HepG2 (cell line): ENCODE data around the gene U2AF1L4. TPM values are rescaled to one million over a fixed set of nuclear protein-coding genes. Genes with fewer than 3 reads are reported as not detected.

ENCODE experiments used
- ATAC-seq: fragments of 200-7000 bp; cut with Tn5 transposase; 3 replicates; pipeline ENCODE4 v1.9.1; 2020; ENCODE audit warnings: mild to moderate bottlenecking, moderate library complexity
- BruUV-seq: library from RNA; stranded (reverse); fragments of 400-500 nt; replicated peaks from 2 replicates; lab custom pipeline; 2021; lab: Mats Ljungman, UMichigan
- CTCF ChIA-PET: fragments of 300-600 bp; formaldehyde crosslinking; extraction: SDS; loops from one replicate; lab custom pipeline; 2021; ENCODE audit warnings: low total read pairs, inconsistent platforms, low intra/inter-chr PET ratio; lab: Yijun Ruan, JAX
- POLR2A ChIA-PET: fragments of 350-600 bp; sonication (Branson Sonifier 250); formaldehyde crosslinking; loops from one replicate; lab custom pipeline; 2020; ENCODE audit warnings: antibody characterized with exemption, inconsistent platforms; lab: Yijun Ruan, JAX
- DNase-seq: peaks from one replicate; pipeline ENCODE4 v3.0.0-alpha.2; 2015; ENCODE audit warnings: low spot score
- FAIRE-seq: peaks from 3 replicates; lab custom pipeline; 2011; peaks lifted over from hg19 to GRCh38; lab: Jason Lieb, UNC
- H2AFZ ChIP-seq: one replicate; pipeline ENCODE4 v1.6.1; 2011; ENCODE audit warnings: low read length, inconsistent platforms
- H3K27ac ChIP-seq: fragments of 300-600 bp; 3 replicates; pipeline ENCODE4 v1.8.0; 2011; ENCODE audit warnings: mixed run types, mild to moderate bottlenecking, mixed read lengths, low read length, inconsistent platforms; ENCODE audit not compliant: insufficient read depth; ENCODE audit errors: extremely low read length
- H3K27me3 ChIP-seq, 2 experiments: fragments of 200-600 bp in 1 of 2; 2 replicates in 1 of 2; 3 replicates in 1 of 2; pipeline versions ENCODE4 v1.6.0 to v1.8.0; 2011; ENCODE audit warnings: low read length in 2 of 2, mild to moderate bottlenecking in 2 of 2, moderate library complexity in 2 of 2, inconsistent platforms in 1 of 2; ENCODE audit not compliant: insufficient read depth in 2 of 2, control insufficient read depth in 1 of 2
- H3K36me3 ChIP-seq, 2 experiments: fragments of 200-600 bp in 1 of 2; replicated peaks in 1 of 2; 2 replicates in 1 of 2; 3 replicates in 1 of 2; pipeline versions ENCODE4 v1.5.1 to v1.8.0; 2011; ENCODE audit warnings: low read length in 2 of 2, inconsistent platforms in 1 of 2; ENCODE audit not compliant: insufficient read depth in 2 of 2, control insufficient read depth in 1 of 2
- H3K4me1 ChIP-seq: 2 replicates; pipeline ENCODE4 v1.5.1; 2012; ENCODE audit warnings: low read length, inconsistent platforms; ENCODE audit not compliant: insufficient read depth
- H3K4me2 ChIP-seq: 2 replicates; pipeline ENCODE4 v1.6.0; 2011; ENCODE audit warnings: low read depth, low read length, inconsistent platforms
- H3K4me3 ChIP-seq, 3 experiments: fragments of 200-600 bp in 1 of 3; sonication (generic), shearing (Covaris generic) in 1 of 3; replicated peaks in 1 of 3; 2 replicates each; pipeline ENCODE4 v1.5.1; 2011 to 2016; ENCODE audit warnings: low read length in 3 of 3, inconsistent platforms in 2 of 3, low read depth in 2 of 3, mild to moderate bottlenecking in 2 of 3, control low read depth in 1 of 3, mixed read lengths in 1 of 3; ENCODE audit not compliant: insufficient read depth in 1 of 3
- H3K79me2 ChIP-seq: one replicate; pipeline ENCODE4 v1.6.1; 2011; ENCODE audit warnings: low read length, inconsistent platforms; ENCODE audit not compliant: insufficient read depth
- H3K9ac ChIP-seq: 2 replicates; pipeline ENCODE4 v1.6.0; 2011; ENCODE audit warnings: mild to moderate bottlenecking, low read depth, low read length, inconsistent platforms; ENCODE audit not compliant: insufficient read depth
- H3K9me3 ChIP-seq: 2 replicates; pipeline ENCODE4 v1.5.1; 2012; ENCODE audit warnings: mild to moderate bottlenecking, low read length
- H4K20me1 ChIP-seq: 2 replicates; pipeline ENCODE4 v1.6.0; 2011; ENCODE audit warnings: inconsistent platforms, mild to moderate bottlenecking, low read length, moderate library complexity; ENCODE audit not compliant: insufficient read depth
- CBFB ChIP-seq: sonication (generic); formaldehyde crosslinking; IDR thresholded peaks from 2 replicates; pipeline ENCODE4 v1.4.0; 2020; ENCODE audit warnings: missing genetic modification reagents
- ETV6 ChIP-seq: sonication (generic); formaldehyde crosslinking; conservative IDR thresholded peaks from 2 replicates; pipeline ENCODE4 v1.4.0; 2020; ENCODE audit warnings: missing genetic modification reagents
- MTF1 ChIP-seq: sonication (generic); formaldehyde crosslinking; IDR thresholded peaks from 2 replicates; pipeline ENCODE4 v1.5.0; 2020; ENCODE audit warnings: missing genetic modification reagents
- NFYC ChIP-seq: IDR thresholded peaks from 2 replicates; pipeline ENCODE4 v1.6.1; 2016; ENCODE audit warnings: missing genetic modification reagents, missing compliant biosample characterization
- SNAPC2 ChIP-seq: sonication (generic); formaldehyde crosslinking; IDR thresholded peaks from 2 replicates; pipeline ENCODE4 v1.8.1; 2022; ENCODE audit warnings: mild to moderate bottlenecking, missing genetic modification reagents
- THYN1 ChIP-seq: sonication (generic); formaldehyde crosslinking; IDR thresholded peaks from 2 replicates; pipeline ENCODE4 v1.8.1; 2023; ENCODE audit warnings: low read depth, mild to moderate bottlenecking, moderate library complexity, missing genetic modification reagents, borderline replicate concordance
- ZNF335 ChIP-seq: sonication (generic); formaldehyde crosslinking; IDR thresholded peaks from 2 replicates; pipeline ENCODE4 v1.4.0; 2020; ENCODE audit warnings: missing genetic modification reagents
- ZNF367 ChIP-seq: sonication (generic); formaldehyde crosslinking; IDR thresholded peaks from 2 replicates; pipeline ENCODE4 v1.4.0; 2020; ENCODE audit warnings: missing genetic modification reagents, borderline replicate concordance
- ZNF546 ChIP-seq: sonication (generic); formaldehyde crosslinking; conservative IDR thresholded peaks from 2 replicates; pipeline ENCODE4 v1.8.1; 2023; ENCODE audit warnings: mild to moderate bottlenecking, missing genetic modification reagents
- ZNF781 ChIP-seq: sonication (generic); formaldehyde crosslinking; IDR thresholded peaks from 2 replicates; pipeline ENCODE4 v1.5.1; 2020; ENCODE audit warnings: borderline replicate concordance, mild to moderate bottlenecking, missing genetic modification reagents; ENCODE audit errors: not compliant biosample characterization
- ZNF878 ChIP-seq: sonication (generic); formaldehyde crosslinking; IDR thresholded peaks from 2 replicates; pipeline ENCODE4 v1.8.1; 2023; ENCODE audit warnings: mild to moderate bottlenecking, missing genetic modification reagents, moderate library complexity
- ZNF879 ChIP-seq: sonication (generic); formaldehyde crosslinking; IDR thresholded peaks from 2 replicates; pipeline ENCODE4 v1.8.1; 2023; ENCODE audit warnings: missing genetic modification reagents
- WGBS: methylation state at CpG from one replicate; pipeline ENCODE4 v1.1.6; 2017; ENCODE audit warnings: low lambda C conversion rate; 5-methylcytosine and 5-hydroxymethylcytosine counted together
- in situ Hi-C: cut with HindIII; loops from 2 replicates; pipeline ENCODE4 v1.10.0; 2017; ENCODE audit warnings: low pct_unique_long_range_greater_than_20kb; ENCODE audit not compliant: extremely low pct_ligation_motif_present
- intact Hi-C: fragments of 100-400 bp; cut with micrococcal nuclease; formaldehyde crosslinking; loops from one replicate; pipeline ENCODE4 v1.10.0; 2022; ENCODE audit not compliant: unreplicated experiment
- polyA plus RNA-seq, 8 experiments: library from polyadenylated mRNA; depleted of rRNA in 3 of 8; stranded (reverse) in 7 of 8; unstranded in 1 of 8; fragments of >200 nt; fragmentation: Illumina TruSeq in 4 of 8; extraction: Trizol in 4 of 8; gene quantifications; 2 replicates each; pipeline versions ENCODE4 v1.2.1 to v1.2.3, GENCODE V29; 2011 to 2016; ENCODE audit warnings: low read depth in 4 of 8, missing spikeins in 1 of 8, mixed read lengths in 1 of 8; ENCODE audit not compliant: insufficient read depth in 1 of 8
- total RNA-seq, 5 experiments: library from RNA; depleted of rRNA; stranded (reverse); fragments of >200 nt; fragmentation: Illumina TruSeq; extraction: Trizol; gene quantifications; 2 replicates each; pipeline ENCODE4 v1.2.3, GENCODE V29; 2016; ENCODE audit warnings: low read depth in 1 of 5
- TF ChIP-seq, protein P1 (sequence below): sonication (generic); formaldehyde crosslinking; conservative IDR thresholded peaks from 2 replicates; pipeline ENCODE4 v1.8.1; 2023; ENCODE audit warnings: missing genetic modification reagents
- TF ChIP-seq, protein P2 (sequence below): sonication (generic); formaldehyde crosslinking; IDR thresholded peaks from 2 replicates; pipeline ENCODE4 v1.5.1; 2020; ENCODE audit warnings: mild to moderate bottlenecking, missing genetic modification reagents, moderate library complexity
- TF ChIP-seq, protein P3 (sequence below): IDR thresholded peaks from 2 replicates; pipeline ENCODE4 v1.6.1; 2016; ENCODE audit warnings: missing compliant biosample characterization, missing genetic modification reagents, borderline replicate concordance

Gene U2AF1L4
- total and polyA plus RNA-seq, 2 of the 13 experiments (the other 11 are each of a cell fraction or from before 2014, with no cell fraction given), result 7.9 to 15.4 TPM

DNA sequence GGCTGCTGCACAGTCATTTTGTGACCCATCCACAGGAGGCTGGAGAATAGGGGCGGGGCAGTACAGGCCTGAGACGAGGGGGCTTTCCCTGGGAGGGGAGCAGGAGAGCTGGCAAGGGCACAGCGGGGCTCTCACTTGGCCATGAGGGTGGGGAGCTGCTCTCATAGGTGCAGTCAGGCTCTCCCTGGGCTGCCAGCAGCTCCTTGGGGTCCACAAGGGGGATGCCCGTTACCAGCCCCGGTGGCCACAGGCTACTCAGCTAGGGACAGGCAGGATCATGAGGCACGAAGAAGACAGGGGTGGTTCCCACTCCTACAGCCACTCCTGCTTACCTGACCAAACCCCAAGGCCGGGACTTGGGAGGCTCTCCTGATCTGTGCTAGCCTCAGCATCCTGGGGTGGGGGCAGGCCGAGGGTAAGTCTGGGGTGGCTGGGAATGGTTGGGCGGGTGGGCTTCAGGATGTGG lies 46.6 kb upstream of the U2AF1L4 start:
- 54% methylated on average over 3 of the region's 9 CpGs for WGBS
- Histone ChIP-seq H4K20me1 (no peaks in the 10 kb centered on the region), H3K4me2 (peak overlapping the region; percentile 61; the same call in 1 of the 2 replicates), H3K9me3 (no peaks in the 10 kb centered on the region), H3K4me1 (peaks cover 36% of the 10 kb centered on the region), H3K79me2 (no peaks in the 10 kb centered on the region), H3K27me3 (peaks cover 0 to 4% of the 10 kb centered on the region in 2 experiments; a peak in 3 of 5 replicates), H2AFZ (no peak overlapping the region), H3K9ac (no peak overlapping the region), H3K4me3 (no peak overlapping the region), H3K36me3 (no peaks in the 10 kb centered on the region), H3K27ac (no peak overlapping the region)
- no TSS peak for BruUV-seq
- ATAC-seq (no peak; the same call in 2 of the 3 replicates), FAIRE-seq (no peak), DNase-seq (no peak)
- ChIA-PET CTCF (no interaction called here), POLR2A (interaction anchor here (1.6 kb wide), 1 partner anchor 57 kb away, joined by 3 read pairs; no protein-coding TSS in a partner anchor)
- intact Hi-C loops, result loop anchor here (1.0 kb wide), 1 partner anchor 51 kb away; no protein-coding TSS in a partner anchor
- TF ChIP-seq ZNF367 (CRISPR knock-in tag), result no peak
- no peak for TF ChIP-seq ETV6 (CRISPR knock-in tag)
- no peak for TF ChIP-seq CBFB
- no peak for TF ChIP-seq ZNF878
- TF ChIP-seq ZNF335 (CRISPR knock-in tag), result no peak
- TF ChIP-seq, protein P1, sequence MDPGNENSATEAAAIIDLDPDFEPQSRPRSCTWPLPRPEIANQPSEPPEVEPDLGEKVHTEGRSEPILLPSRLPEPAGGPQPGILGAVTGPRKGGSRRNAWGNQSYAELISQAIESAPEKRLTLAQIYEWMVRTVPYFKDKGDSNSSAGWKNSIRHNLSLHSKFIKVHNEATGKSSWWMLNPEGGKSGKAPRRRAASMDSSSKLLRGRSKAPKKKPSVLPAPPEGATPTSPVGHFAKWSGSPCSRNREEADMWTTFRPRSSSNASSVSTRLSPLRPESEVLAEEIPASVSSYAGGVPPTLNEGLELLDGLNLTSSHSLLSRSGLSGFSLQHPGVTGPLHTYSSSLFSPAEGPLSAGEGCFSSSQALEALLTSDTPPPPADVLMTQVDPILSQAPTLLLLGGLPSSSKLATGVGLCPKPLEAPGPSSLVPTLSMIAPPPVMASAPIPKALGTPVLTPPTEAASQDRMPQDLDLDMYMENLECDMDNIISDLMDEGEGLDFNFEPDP (CRISPR knock-in tag), result no peak
- no peak for TF ChIP-seq ZNF546 (CRISPR knock-in tag)
- no peak for TF ChIP-seq ZNF781 (CRISPR knock-in tag)
- TF ChIP-seq SNAPC2 (CRISPR knock-in tag), result no peak
- TF ChIP-seq NFYC (CRISPR knock-in tag), result no peak
- no peak for TF ChIP-seq ZNF879 (CRISPR knock-in tag)
- TF ChIP-seq, protein P2, sequence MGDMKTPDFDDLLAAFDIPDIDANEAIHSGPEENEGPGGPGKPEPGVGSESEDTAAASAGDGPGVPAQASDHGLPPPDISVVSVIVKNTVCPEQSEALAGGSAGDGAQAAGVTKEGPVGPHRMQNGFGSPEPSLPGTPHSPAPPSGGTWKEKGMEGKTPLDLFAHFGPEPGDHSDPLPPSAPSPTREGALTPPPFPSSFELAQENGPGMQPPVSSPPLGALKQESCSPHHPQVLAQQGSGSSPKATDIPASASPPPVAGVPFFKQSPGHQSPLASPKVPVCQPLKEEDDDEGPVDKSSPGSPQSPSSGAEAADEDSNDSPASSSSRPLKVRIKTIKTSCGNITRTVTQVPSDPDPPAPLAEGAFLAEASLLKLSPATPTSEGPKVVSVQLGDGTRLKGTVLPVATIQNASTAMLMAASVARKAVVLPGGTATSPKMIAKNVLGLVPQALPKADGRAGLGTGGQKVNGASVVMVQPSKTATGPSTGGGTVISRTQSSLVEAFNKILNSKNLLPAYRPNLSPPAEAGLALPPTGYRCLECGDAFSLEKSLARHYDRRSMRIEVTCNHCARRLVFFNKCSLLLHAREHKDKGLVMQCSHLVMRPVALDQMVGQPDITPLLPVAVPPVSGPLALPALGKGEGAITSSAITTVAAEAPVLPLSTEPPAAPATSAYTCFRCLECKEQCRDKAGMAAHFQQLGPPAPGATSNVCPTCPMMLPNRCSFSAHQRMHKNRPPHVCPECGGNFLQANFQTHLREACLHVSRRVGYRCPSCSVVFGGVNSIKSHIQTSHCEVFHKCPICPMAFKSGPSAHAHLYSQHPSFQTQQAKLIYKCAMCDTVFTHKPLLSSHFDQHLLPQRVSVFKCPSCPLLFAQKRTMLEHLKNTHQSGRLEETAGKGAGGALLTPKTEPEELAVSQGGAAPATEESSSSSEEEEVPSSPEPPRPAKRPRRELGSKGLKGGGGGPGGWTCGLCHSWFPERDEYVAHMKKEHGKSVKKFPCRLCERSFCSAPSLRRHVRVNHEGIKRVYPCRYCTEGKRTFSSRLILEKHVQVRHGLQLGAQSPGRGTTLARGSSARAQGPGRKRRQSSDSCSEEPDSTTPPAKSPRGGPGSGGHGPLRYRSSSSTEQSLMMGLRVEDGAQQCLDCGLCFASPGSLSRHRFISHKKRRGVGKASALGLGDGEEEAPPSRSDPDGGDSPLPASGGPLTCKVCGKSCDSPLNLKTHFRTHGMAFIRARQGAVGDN (CRISPR knock-in tag), result no peak
- no peak for TF ChIP-seq THYN1
- TF ChIP-seq MTF1, result no peak
- TF ChIP-seq, protein P3, sequence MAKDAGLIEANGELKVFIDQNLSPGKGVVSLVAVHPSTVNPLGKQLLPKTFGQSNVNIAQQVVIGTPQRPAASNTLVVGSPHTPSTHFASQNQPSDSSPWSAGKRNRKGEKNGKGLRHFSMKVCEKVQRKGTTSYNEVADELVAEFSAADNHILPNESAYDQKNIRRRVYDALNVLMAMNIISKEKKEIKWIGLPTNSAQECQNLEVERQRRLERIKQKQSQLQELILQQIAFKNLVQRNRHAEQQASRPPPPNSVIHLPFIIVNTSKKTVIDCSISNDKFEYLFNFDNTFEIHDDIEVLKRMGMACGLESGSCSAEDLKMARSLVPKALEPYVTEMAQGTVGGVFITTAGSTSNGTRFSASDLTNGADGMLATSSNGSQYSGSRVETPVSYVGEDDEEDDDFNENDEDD (CRISPR knock-in tag), result no peak
- in situ Hi-C loops, result no loop called here
